ENCODE data around the gene ITPR1.

The ITPR1 gene

GRCh38 chr3:4491855-4492207 is 1.3 kb upstream of the ITPR1 start:
- DNase-seq (ENCODE audit: low spot score): no peak

- peak; percentile 70 for DNase-seq (ENCODE audit: low spot score)
These were observed 737 bp upstream of the ITPR1 start for GRCh38 chr3:4492208-4493013.

- no peak for DNase-seq (ENCODE audit: low spot score)
These were observed 1.1 kb downstream of the ITPR1 start for GRCh38 chr3:4493941-4494894.

GRCh38 chr3:4494895-4495264 is 1.7 kb downstream of the ITPR1 start:
- DNase-seq (ENCODE audit: low spot score): no peak

- no peak for DNase-seq (ENCODE audit: low spot score)
These were observed 2.3 kb downstream of the ITPR1 start for GRCh38 chr3:4495294-4496086.

- DNase-seq (ENCODE audit: low spot score): no peak
These were observed 2.9 kb downstream of the ITPR1 start for GRCh38 chr3:4496087-4496452.

- no peak for DNase-seq (ENCODE audit: low spot score)
These were observed 4.0 kb downstream of the ITPR1 start for GRCh38 chr3:4497005-4497692.

GRCh38 chr3:4497843-4498324 is 4.7 kb downstream of the ITPR1 start:
- no peak for DNase-seq (ENCODE audit: low spot score)

GRCh38 chr3:4498446-4498845 is 5.3 kb downstream of the ITPR1 start:
- DNase-seq (ENCODE audit: low spot score): no peak

GRCh38 chr3:4501437-4501836 is 8.3 kb downstream of the ITPR1 start:
- no peak for DNase-seq (ENCODE audit: low spot score)

- DNase-seq (ENCODE audit: low spot score): no peak
These were observed 8.8 kb downstream of the ITPR1 start for GRCh38 chr3:4501927-4502326.

GRCh38 chr3:4503050-4503449 is 9.9 kb downstream of the ITPR1 start:
- no peak for DNase-seq (ENCODE audit: low spot score)

GRCh38 chr3:4504340-4505261 is 11.5 kb downstream of the ITPR1 start:
- no peak for DNase-seq (ENCODE audit: low spot score)

GRCh38 chr3:4505688-4506558 is 12.8 kb downstream of the ITPR1 start:
- no peak for DNase-seq (ENCODE audit: low spot score)

- DNase-seq (ENCODE audit: low spot score): no peak
These were observed 13.4 kb downstream of the ITPR1 start for GRCh38 chr3:4506559-4507023.

- no peak for DNase-seq (ENCODE audit: low spot score)
These were observed 14.0 kb downstream of the ITPR1 start for GRCh38 chr3:4507024-4507596.

- DNase-seq (ENCODE audit: low spot score): no peak
These were observed 15.2 kb downstream of the ITPR1 start for GRCh38 chr3:4508048-4508981.

- no peak for DNase-seq (ENCODE audit: low spot score)
These were observed 15.9 kb downstream of the ITPR1 start for GRCh38 chr3:4509043-4509442.

Measured in D341Med (cell line).